Smooth muscle cell (in vitro differentiated cells): Measurements from ENCODE around the gene FAM149A. TPM values are rescaled to one million over a fixed set of nuclear protein-coding genes. Genes with fewer than 3 reads are reported as not detected.

Source experiments
- DNase-seq: peaks from one replicate; lab custom pipeline; 2025; ENCODE audit not compliant: unreplicated experiment; lab: John Stamatoyannopoulos, UW
- H2AFZ ChIP-seq: fragments of 200-600 bp; sonication (generic); 2 replicates; pipeline ENCODE4 v1.6.0; 2016; ENCODE audit warnings: antibody characterized with exemption, low read depth, mild to moderate bottlenecking
- H3F3A ChIP-seq: fragments of 200-600 bp; sonication (generic); 2 replicates; pipeline ENCODE4 v1.6.0; 2017; ENCODE audit warnings: antibody characterized with exemption, low read depth
- H3K27ac ChIP-seq: fragments of 200-600 bp; sonication (generic); 2 replicates; pipeline ENCODE4 v1.5.1; 2016; ENCODE audit warnings: low read depth, mild to moderate bottlenecking
- H3K27me3 ChIP-seq: fragments of 200-600 bp; sonication (generic); 2 replicates; pipeline ENCODE4 v1.6.1; 2016; ENCODE audit warnings: low read depth, mild to moderate bottlenecking
- H3K36me3 ChIP-seq: fragments of 200-600 bp; sonication (generic); 2 replicates; pipeline ENCODE4 v1.5.1; 2016; ENCODE audit warnings: low read depth
- H3K4me1 ChIP-seq: fragments of 200-600 bp; sonication (generic); 2 replicates; pipeline ENCODE4 v1.5.1; 2016; ENCODE audit warnings: low read depth
- H3K4me2 ChIP-seq: fragments of 200-600 bp; sonication (generic); 2 replicates; pipeline ENCODE4 v1.6.0; 2016; ENCODE audit warnings: mild to moderate bottlenecking
- H3K4me3 ChIP-seq: fragments of 200-600 bp; sonication (generic); 2 replicates; pipeline ENCODE4 v1.5.1; 2016; ENCODE audit warnings: mild to moderate bottlenecking
- H3K79me2 ChIP-seq: fragments of 200-600 bp; sonication (generic); 2 replicates; pipeline ENCODE4 v1.6.0; 2016; ENCODE audit warnings: low read depth, mild to moderate bottlenecking
- H3K9ac ChIP-seq: fragments of 200-600 bp; sonication (generic); 2 replicates; pipeline ENCODE4 v1.6.0; 2016; ENCODE audit warnings: low read depth
- H3K9me3 ChIP-seq: fragments of 200-600 bp; sonication (generic); replicated peaks from 2 replicates; pipeline ENCODE4 v1.5.1; 2016; ENCODE audit warnings: low read depth
- H4K20me1 ChIP-seq: fragments of 200-600 bp; sonication (generic); 2 replicates; pipeline ENCODE4 v1.6.0; 2016; ENCODE audit warnings: low read depth
- WGBS: methylation state at CpG from one replicate; pipeline ENCODE4 v1.1.7; 2016; ENCODE audit warnings: low lambda C conversion rate; 5-methylcytosine and 5-hydroxymethylcytosine counted together
- polyA plus RNA-seq: library from polyadenylated mRNA; unstranded; fragments of >200 nt; fragmentation: Nextera tagmentation; extraction: Ambion mirVana; gene quantifications from 2 replicates; pipeline ENCODE4 v1.2.1, GENCODE V29; 2016
- total RNA-seq: library from RNA; depleted of rRNA; stranded (reverse); fragments of >200 nt; gene quantifications from 2 replicates; pipeline ENCODE4 v1.2.3, GENCODE V29; 2014
- TF ChIP-seq, protein P1 (sequence below): fragments of 200-600 bp; sonication (generic); IDR thresholded peaks from 2 replicates; pipeline ENCODE4 v1.5.1; 2017; ENCODE audit warnings: borderline replicate concordance, mild to moderate bottlenecking, antibody characterized with exemption; ENCODE audit not compliant: insufficient read depth, poor library complexity, severe bottlenecking

Gene FAM149A
- total and polyA plus RNA-seq, 2 experiments from 2014 or later: 0.55 to 5.8 TPM

DNA sequence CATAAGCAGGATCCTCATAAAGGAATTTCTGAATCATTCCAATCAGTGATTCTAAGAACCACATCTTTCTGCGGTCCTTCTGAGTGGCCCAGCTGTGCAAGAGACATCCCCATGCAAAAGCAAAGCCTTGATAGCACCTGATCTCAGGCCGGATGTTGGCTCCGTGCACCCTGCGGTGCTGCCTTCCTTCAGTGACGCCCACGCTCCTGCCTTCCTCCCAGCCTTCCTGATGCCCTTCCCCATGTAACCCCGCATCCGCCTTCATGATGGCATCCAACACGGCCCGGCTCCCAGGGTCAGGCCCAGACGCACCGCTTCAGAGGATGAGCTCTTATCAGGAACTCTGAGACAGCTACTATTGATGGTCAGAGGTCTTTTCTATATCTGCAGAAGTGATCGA is 66.5 kb downstream of the FAM149A start:
- no peaks in the 10 kb centered on the region for H3K36me3 ChIP-seq
- H3K4me2 ChIP-seq: no peak overlapping the region
- no peak overlapping the region for H3K9ac ChIP-seq
- no peaks in the 10 kb centered on the region for H3K27me3 ChIP-seq
- no peaks in the 10 kb centered on the region for H3K9me3 ChIP-seq
- no peak for DNase-seq
- H3K27ac ChIP-seq: no peak overlapping the region
- no peak overlapping the region for H2AFZ ChIP-seq
- H3K4me3 ChIP-seq: no peak overlapping the region
- no peaks in the 10 kb centered on the region for H4K20me1 ChIP-seq
- 93% methylated on average over 13 of the region's 13 CpGs for WGBS
- H3K4me1 ChIP-seq: no peaks in the 10 kb centered on the region
- no peaks in the 10 kb centered on the region for H3K79me2 ChIP-seq
- TF ChIP-seq, protein P1, sequence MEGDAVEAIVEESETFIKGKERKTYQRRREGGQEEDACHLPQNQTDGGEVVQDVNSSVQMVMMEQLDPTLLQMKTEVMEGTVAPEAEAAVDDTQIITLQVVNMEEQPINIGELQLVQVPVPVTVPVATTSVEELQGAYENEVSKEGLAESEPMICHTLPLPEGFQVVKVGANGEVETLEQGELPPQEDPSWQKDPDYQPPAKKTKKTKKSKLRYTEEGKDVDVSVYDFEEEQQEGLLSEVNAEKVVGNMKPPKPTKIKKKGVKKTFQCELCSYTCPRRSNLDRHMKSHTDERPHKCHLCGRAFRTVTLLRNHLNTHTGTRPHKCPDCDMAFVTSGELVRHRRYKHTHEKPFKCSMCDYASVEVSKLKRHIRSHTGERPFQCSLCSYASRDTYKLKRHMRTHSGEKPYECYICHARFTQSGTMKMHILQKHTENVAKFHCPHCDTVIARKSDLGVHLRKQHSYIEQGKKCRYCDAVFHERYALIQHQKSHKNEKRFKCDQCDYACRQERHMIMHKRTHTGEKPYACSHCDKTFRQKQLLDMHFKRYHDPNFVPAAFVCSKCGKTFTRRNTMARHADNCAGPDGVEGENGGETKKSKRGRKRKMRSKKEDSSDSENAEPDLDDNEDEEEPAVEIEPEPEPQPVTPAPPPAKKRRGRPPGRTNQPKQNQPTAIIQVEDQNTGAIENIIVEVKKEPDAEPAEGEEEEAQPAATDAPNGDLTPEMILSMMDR: no peak
- H3F3A ChIP-seq: no peaks in the 10 kb centered on the region

DNA sequence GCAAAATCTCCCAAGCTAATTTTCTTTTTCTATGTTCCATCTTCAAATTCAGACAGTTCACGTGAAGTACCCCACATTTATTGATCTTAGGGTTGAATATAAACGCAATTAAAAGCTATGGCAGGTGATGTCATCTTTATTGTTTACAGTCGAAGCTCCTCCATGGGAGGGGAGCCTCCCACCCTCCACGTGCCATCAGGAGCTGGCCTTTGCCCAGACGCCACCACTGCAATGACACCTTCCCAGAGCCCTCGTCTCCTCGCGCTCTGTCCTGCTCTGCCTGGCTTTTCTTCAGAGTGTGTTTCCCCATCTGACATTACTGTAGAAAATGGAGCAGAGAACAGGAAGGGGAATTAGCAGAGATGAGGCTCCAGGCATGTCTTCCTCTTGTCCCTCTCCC is 68.0 kb downstream of the FAM149A start:
- WGBS: no CpG with 5 or more reads among the region's 8 CpGs
- Histone ChIP-seq H3K79me2 (no peaks in the 10 kb centered on the region), H2AFZ (no peak overlapping the region), H3K27me3 (no peaks in the 10 kb centered on the region), H4K20me1 (no peaks in the 10 kb centered on the region), H3K4me3 (no peak overlapping the region), H3F3A (no peaks in the 10 kb centered on the region), H3K4me1 (no peaks in the 10 kb centered on the region), H3K9ac (no peak overlapping the region), H3K4me2 (no peak overlapping the region), H3K36me3 (no peaks in the 10 kb centered on the region), H3K9me3 (no peaks in the 10 kb centered on the region), H3K27ac (no peak overlapping the region)
- TF ChIP-seq, protein P1: no peak
- no peak for DNase-seq

DNA sequence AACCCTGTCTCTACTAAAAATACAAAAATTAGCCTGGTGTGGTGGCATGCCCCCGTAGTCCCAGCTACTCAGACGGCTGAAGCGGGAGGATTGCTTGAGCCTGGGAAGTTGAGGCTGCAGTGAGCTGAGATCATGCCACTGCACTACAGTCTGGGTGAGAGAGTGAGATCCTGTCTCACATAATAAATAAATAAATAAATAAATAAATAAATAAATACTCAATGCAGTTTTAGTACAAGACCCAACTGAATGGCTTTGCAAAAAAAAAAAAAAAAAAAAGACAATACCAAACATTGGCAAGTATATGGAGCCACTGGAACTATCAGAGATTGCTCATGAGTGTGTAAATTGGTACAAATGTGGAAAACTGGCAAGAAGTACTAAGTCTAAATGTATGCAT is 83.6 kb downstream of the FAM149A start:
- Histone ChIP-seq H3K27ac (no peak overlapping the region), H3K36me3 (no peaks in the 10 kb centered on the region), H3F3A (peaks cover 11% of the 10 kb centered on the region), H3K79me2 (no peaks in the 10 kb centered on the region), H3K27me3 (no peaks in the 10 kb centered on the region), H3K4me1 (peaks cover 11% of the 10 kb centered on the region), H2AFZ (no peak overlapping the region), H3K4me3 (no peak overlapping the region), H3K9ac (no peak overlapping the region), H3K9me3 (no peaks in the 10 kb centered on the region), H4K20me1 (no peaks in the 10 kb centered on the region), H3K4me2 (no peak overlapping the region)
- TF ChIP-seq, protein P1: no peak
- 67% methylated on average over 3 of the region's 3 CpGs for WGBS
- no peak for DNase-seq

DNA sequence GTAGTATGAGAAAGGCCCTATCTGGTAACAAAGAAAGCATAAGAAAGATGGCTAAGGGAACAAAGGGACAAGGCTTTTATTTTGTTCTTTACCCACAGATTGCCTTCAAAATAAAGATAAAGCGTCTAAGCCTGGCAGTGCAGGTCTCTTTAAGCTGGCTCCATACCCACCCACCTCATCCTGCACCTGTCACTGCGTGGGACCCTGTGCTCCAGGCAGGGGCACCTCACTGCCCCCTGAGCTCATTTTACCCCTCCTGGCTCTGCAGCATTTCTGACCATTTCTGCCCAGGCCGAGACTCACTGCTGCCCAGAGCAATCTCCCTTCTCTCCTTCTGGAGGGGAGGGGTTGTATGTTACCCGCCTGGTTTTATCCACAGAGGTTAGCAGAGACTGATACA is 85.2 kb downstream of the FAM149A start:
- Histone ChIP-seq H3F3A (peaks cover 11% of the 10 kb centered on the region), H3K4me3 (peak overlapping the region; percentile 99), H4K20me1 (no peaks in the 10 kb centered on the region), H3K9me3 (no peaks in the 10 kb centered on the region), H3K4me1 (peaks cover 11% of the 10 kb centered on the region), H3K9ac (no peak overlapping the region), H3K79me2 (no peaks in the 10 kb centered on the region), H2AFZ (no peak overlapping the region), H3K27me3 (no peaks in the 10 kb centered on the region), H3K27ac (no peak overlapping the region), H3K36me3 (no peaks in the 10 kb centered on the region), H3K4me2 (no peak overlapping the region)
- WGBS: 71% methylated on average over 4 of the region's 4 CpGs
- no peak for DNase-seq
- TF ChIP-seq, protein P1: no peak
